Right ventricle myocardium superior (tissue), 1 donor: Measurements from ENCODE around the gene RGR. TPM values are rescaled to one million over a fixed set of nuclear protein-coding genes. Genes with fewer than 3 reads are reported as not detected.

Experiments
- ATAC-seq: fragments of 200-7000 bp; cut with Tn5 transposase; one replicate; pipeline ENCODE4 v1.9.1; 2020; ENCODE audit warnings: mild to moderate bottlenecking; ENCODE audit not compliant: poor library complexity
- DNase-seq: peaks from one replicate; pipeline ENCODE4 v3.0.0-alpha.2; 2020
- intact Hi-C: fragments of 100-400 bp; cut with DNase I; formaldehyde crosslinking; loops from one replicate; pipeline ENCODE4 v1.11.2; 2022
- total RNA-seq: library from RNA; stranded (reverse); fragmentation: NEBNext Ultra II Directional; extraction: Animal tissue kit (Norgen Biotek cat#: 25700); gene quantifications from one replicate; pipeline ENCODE4 v1.2.1, GENCODE V29; 2021
- donor health status: DM: no; HTN: yes; CAD: no; lungs with severe emphysema.

The RGR gene
- total RNA-seq, 1 donor from 2014 or later, result 1.7 TPM

GRCh38 chr10:84214046-84214572, 30.7 kb upstream of the RGR start:
- DNase-seq, result no peak
- intact Hi-C loops, result no loop called here
- ATAC-seq, result no peak

GRCh38 chr10:84214612-84215235, 30.1 kb upstream of the RGR start:
- no peak for DNase-seq
- intact Hi-C loops, result no loop called here
- ATAC-seq, result peak; percentile 48

GRCh38 chr10:84216834-84217233, 28.0 kb upstream of the RGR start:
- ATAC-seq (no peak), DNase-seq (no peak)
- intact Hi-C loops, result no loop called here

GRCh38 chr10:84217746-84218145, 27.1 kb upstream of the RGR start:
- no peak for ATAC-seq
- intact Hi-C loops, result no loop called here
- no peak for DNase-seq

GRCh38 chr10:84221916-84222315, 22.9 kb upstream of the RGR start:
- DNase-seq, result no peak
- intact Hi-C loops, result no loop called here
- ATAC-seq, result no peak

GRCh38 chr10:84224411-84225028, 20.3 kb upstream of the RGR start:
- no peak for DNase-seq
- intact Hi-C loops, result no loop called here

GRCh38 chr10:84225427-84226173, 19.3 kb upstream of the RGR start, which contains the start of gene LRIT2:
LRIT2 (minus strand) TSS chr10:84225544; CDS start chr10:84225520, 24 bp downstream.
- intact Hi-C loops, result no loop called here
- ATAC-seq (no peak), DNase-seq (no peak)

More at GRCh38 chr10:84224411-84225028, 20.3 kb upstream of the RGR start:
- ATAC-seq, result no peak

GRCh38 chr10:84226616-84227015, 18.2 kb upstream of the RGR start:
- ATAC-seq (no peak), DNase-seq (no peak)
- intact Hi-C loops, result no loop called here

- intact Hi-C loops, result no loop called here
- ATAC-seq (no peak), DNase-seq (no peak)
Observed at GRCh38 chr10:84227810-84228209, 17.0 kb upstream of the RGR start.

GRCh38 chr10:84230359-84230758, 14.5 kb upstream of the RGR start:
- intact Hi-C loops, result no loop called here
- DNase-seq (no peak), ATAC-seq (peak; percentile 61)

GRCh38 chr10:84232376-84232775, 12.5 kb upstream of the RGR start:
- DNase-seq (no peak), ATAC-seq (no peak)
- intact Hi-C loops, result no loop called here

- ATAC-seq, result no peak
- intact Hi-C loops, result no loop called here
Observed at GRCh38 chr10:84233940-84234339, 10.9 kb upstream of the RGR start.

GRCh38 chr10:84234479-84234878, 10.4 kb upstream of the RGR start:
- intact Hi-C loops, result no loop called here
- DNase-seq (no peak), ATAC-seq (no peak)

More at GRCh38 chr10:84233940-84234339, 10.9 kb upstream of the RGR start:
- no peak for DNase-seq

GRCh38 chr10:84235096-84235495, 9.8 kb upstream of the RGR start:
- intact Hi-C loops, result no loop called here
- no peak for ATAC-seq
- DNase-seq, result no peak

GRCh38 chr10:84236807-84237198, 8.1 kb upstream of the RGR start:
- intact Hi-C loops, result no loop called here

GRCh38 chr10:84237199-84238051, 7.4 kb upstream of the RGR start:
- intact Hi-C loops, result no loop called here
- DNase-seq, result peak; percentile 72
- ATAC-seq, result peak; percentile 79

More at GRCh38 chr10:84236807-84237198, 8.1 kb upstream of the RGR start:
- peak; percentile 60 for ATAC-seq
- no peak for DNase-seq

- ATAC-seq (no peak), DNase-seq (no peak)
- intact Hi-C loops, result no loop called here
Observed at GRCh38 chr10:84238909-84239308, 5.9 kb upstream of the RGR start.

- no peak for DNase-seq
- intact Hi-C loops, result no loop called here
- no peak for ATAC-seq
Observed at GRCh38 chr10:84241185-84241790, 3.6 kb upstream of the RGR start, which contains the start of gene LRIT1. LRIT1 (minus strand) TSS chr10:84241546; CDS start chr10:84241439, 107 bp downstream.
